K562 (cell line): Measurements from ENCODE around the gene CACNA2D3.

Source experiments
- CTCF ChIP-seq, 3 experiments: IDR thresholded peaks in 2 of 3; conservative IDR thresholded peaks in 1 of 3; 2 replicates each; pipeline ENCODE4 v1.5.1; 2011 to 2012; ENCODE audit warnings: low read length in 3 of 3, mild to moderate bottlenecking in 3 of 3, control low read depth in 2 of 3, improper control_type of control experiment in 1 of 3, inconsistent platforms in 1 of 3, low read depth in 1 of 3, mixed read lengths in 1 of 3, moderate library complexity in 1 of 3; ENCODE audit not compliant: insufficient read depth in 2 of 3
- MEIS2 ChIP-seq: fragments of 450-650 bp; IDR thresholded peaks from 2 replicates; pipeline ENCODE4 v1.6.1; 2014; ENCODE audit warnings: mild to moderate bottlenecking; ENCODE audit not compliant: partially characterized antibody
- MXI1 ChIP-seq: IDR thresholded peaks from 2 replicates; pipeline ENCODE4 v1.6.1; 2011; ENCODE audit warnings: low read depth, mild to moderate bottlenecking, improper control_type of control experiment, low read length
- POLR2A ChIP-seq: fragments of 450-650 bp; conservative IDR thresholded peaks from 2 replicates; pipeline ENCODE4 v1.6.1; 2016
- RBM22 ChIP-seq: fragments of 200-400 bp; formaldehyde crosslinking; IDR thresholded peaks from 2 replicates; pipeline ENCODE4 v1.6.1; 2018; ENCODE audit warnings: low read length, low read depth; ENCODE audit not compliant: poor library complexity, severe bottlenecking

GRCh38 chr3:54378184-54378583, 255.8 kb downstream of the CACNA2D3 start:
- TF ChIP-seq RBM22 = no peak
- no peak for TF ChIP-seq CTCF (IDR thresholded peaks at IDR 0.05 in 2 of 3, conservative IDR thresholded peaks at IDR 0.05 in 1 of 3; ENCODE audit: insufficient read depth in 2 of 3, low read depth in 1 of 3, low read length in 3 of 3)
- TF ChIP-seq MXI1 = no peak
- TF ChIP-seq POLR2A = no peak
- TF ChIP-seq MEIS2 = no peak
